Muscle of leg (tissue), 11 donors: ENCODE results near the gene SMURF2. TPM values are rescaled to one million over a fixed set of nuclear protein-coding genes. Genes with fewer than 3 reads are reported as not detected.
A peak's percentile ranks its signal among the peaks of the same experiment; 100 is the strongest.

Experiments
- DNase-seq: peaks from one replicate; pipeline ENCODE4 v3.0.0; 2013
- H3K27ac ChIP-seq: one replicate; pipeline ENCODE4 v1.5.1; 2013; ENCODE audit warnings: mild to moderate bottlenecking, low read length, control low read depth
- H3K27me3 ChIP-seq: one replicate; pipeline ENCODE4 v1.6.1; 2013; ENCODE audit warnings: low read length; ENCODE audit not compliant: control insufficient read depth, insufficient read depth
- H3K36me3 ChIP-seq: one replicate; pipeline ENCODE4 v1.6.1; 2013; ENCODE audit warnings: low read length; ENCODE audit not compliant: control insufficient read depth, insufficient read depth
- H3K4me1 ChIP-seq: one replicate; pipeline ENCODE4 v1.6.1; 2013; ENCODE audit warnings: low read length; ENCODE audit not compliant: control insufficient read depth, insufficient read depth
- H3K4me3 ChIP-seq: one replicate; pipeline ENCODE4 v1.5.1; 2013; ENCODE audit warnings: low read length, control low read depth
- H3K9me3 ChIP-seq: replicated peaks from 2 replicates; pipeline ENCODE4 v1.6.1; 2013; ENCODE audit warnings: low read depth, low read length; ENCODE audit not compliant: control insufficient read depth
- WGBS: methylation state at CpG from one replicate; pipeline ENCODE4 v1.1.5; 2013; ENCODE audit warnings: missing lambda C conversion rate; ENCODE audit not compliant: insufficient coverage; 5-methylcytosine and 5-hydroxymethylcytosine counted together
- polyA plus RNA-seq, 8 donors: library from polyadenylated mRNA; unstranded; fragments of 120-200 nt; gene quantifications; one replicate each; pipeline versions ENCODE4 v1.2.1 to v1.2.3, GENCODE V29; 2013; ENCODE audit warnings: inconsistent platforms in 1 of 8, low replicate concordance in 1 of 8; ENCODE audit not compliant: insufficient read length in 8 of 8, insufficient read depth in 1 of 8
- total RNA-seq: library from RNA; stranded (reverse); fragments of 120-200 nt; gene quantifications from one replicate; pipeline ENCODE4 v1.2.4, GENCODE V29; 2013

The SMURF2 gene
- total and polyA plus RNA-seq, 9 donors = 18.6 to 32.3 (median 24.5) TPM

DNA sequence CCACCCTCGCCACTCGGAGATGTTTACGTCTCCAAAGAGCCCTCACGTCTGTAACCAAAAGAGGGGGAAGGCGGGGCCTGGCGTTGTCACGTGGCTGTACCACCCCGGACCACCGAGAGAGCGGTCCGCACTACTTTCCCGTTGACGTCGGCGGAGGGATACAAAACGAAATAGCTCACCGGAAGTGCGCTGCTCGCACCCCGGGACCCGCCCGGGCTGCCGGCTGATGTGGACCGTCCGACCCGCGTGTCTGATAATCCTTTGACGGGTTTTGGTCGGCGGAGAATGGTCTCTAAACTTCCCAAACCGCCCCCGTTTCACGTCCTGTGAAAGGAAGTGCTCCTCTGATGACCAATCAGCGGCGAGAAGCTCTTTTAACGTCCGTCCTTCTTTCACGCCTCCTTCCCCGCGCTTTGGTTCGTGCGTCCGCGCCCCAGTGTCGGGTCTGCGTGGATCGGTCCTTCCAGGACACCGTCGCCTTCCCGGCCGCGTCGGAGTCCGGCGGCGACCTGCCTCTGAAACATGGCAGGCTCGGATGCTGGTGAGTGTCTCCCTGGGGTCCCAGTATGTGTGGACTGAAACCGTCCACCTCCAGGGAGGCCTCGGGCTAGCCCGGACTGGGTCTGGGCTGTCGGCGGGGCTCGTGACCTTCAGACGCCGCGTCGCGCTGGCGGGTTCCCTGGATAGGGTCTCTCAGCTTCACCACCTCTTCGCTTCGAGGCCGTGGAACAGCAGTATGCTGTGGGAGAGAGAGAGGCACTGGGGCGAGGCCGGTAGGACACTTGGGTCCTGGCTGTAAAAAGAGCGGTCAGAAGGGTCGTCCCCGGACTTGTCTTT, 155.3 kb downstream of the SMURF2 start, which contains the start of gene CEP95:
TSS of gene CEP95 (plus strand) at position 402 of the 837 bp plus-strand sequence. CDS start at position 523, 121 bp downstream.
- peaks cover 3% of the 10 kb centered on the region for H3K27me3 ChIP-seq
- no peaks in the 10 kb centered on the region for H3K9me3 ChIP-seq
- peak; percentile 99 for DNase-seq
- peaks cover 45% of the 10 kb centered on the region for H3K36me3 ChIP-seq
- H3K27ac ChIP-seq = peak within 1 kb of the TSS; percentile 100
- under 1% methylated on average over 76 of the region's 77 CpGs for WGBS
- H3K4me1 ChIP-seq = peaks cover 18% of the 10 kb centered on the region
- peak within 1 kb of the TSS; percentile 100 for H3K4me3 ChIP-seq

GRCh38 chr17:64506201-64506575, 155.9 kb downstream of the SMURF2 start, which contains the start of gene DDX5:
DDX5 (minus strand) TSS chr17:64506289; CDS start chr17:64506119, 170 bp downstream.
- H3K4me1 ChIP-seq = peaks cover 18% of the 10 kb centered on the region
- peak within 1 kb of the TSS; percentile 100 for H3K27ac ChIP-seq
- peaks cover 3% of the 10 kb centered on the region for H3K27me3 ChIP-seq
- peaks cover 51% of the 10 kb centered on the region for H3K36me3 ChIP-seq
- no peaks in the 10 kb centered on the region for H3K9me3 ChIP-seq
- peak; percentile 98 for DNase-seq
- 0% methylated on average over 29 of the region's 31 CpGs for WGBS
- peak within 1 kb of the TSS; percentile 100 for H3K4me3 ChIP-seq

- WGBS = 0% methylated on average over 68 of the region's 76 CpGs
- Histone ChIP-seq H3K9me3 (no peaks in the 10 kb centered on the region), H3K36me3 (peaks cover 54% of the 10 kb centered on the region), H3K4me3 (peak overlapping the region; percentile 100), H3K27me3 (peaks cover 3% of the 10 kb centered on the region), H3K4me1 (peaks cover 18% of the 10 kb centered on the region), H3K27ac (peak overlapping the region; percentile 100)
- peak; percentile 99 for DNase-seq
These were observed 156.5 kb downstream of the SMURF2 start for GRCh38 chr17:64505340-64506200.

DNA sequence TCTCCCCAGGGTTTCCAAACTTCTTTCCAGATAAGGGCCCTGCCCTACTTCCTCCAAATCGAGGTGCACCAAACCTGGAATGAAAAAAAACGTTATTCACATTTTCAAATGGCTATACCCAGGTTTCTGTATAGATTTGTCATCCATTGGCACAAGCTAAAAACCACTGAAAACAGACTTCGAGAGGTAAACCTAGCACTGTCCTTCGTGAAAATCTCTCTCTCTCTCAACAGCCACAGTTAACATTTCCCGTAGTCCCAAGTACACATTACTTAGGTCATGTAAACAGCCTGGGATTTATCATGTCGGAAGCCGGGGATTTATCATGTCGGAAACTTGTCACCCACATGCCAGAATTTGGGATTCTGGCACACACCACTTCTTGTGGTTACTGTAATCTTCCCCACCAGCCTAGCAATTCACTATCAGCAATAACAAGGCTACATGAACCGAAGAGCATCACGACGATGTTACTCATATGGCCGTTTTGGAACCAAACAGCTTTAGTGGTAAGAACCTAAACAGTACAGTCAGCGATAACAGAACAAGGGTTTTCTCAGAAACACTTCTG, 157.3 kb downstream of the SMURF2 start:
- Histone ChIP-seq H3K27ac (peak overlapping the region; percentile 100), H3K9me3 (no peaks in the 10 kb centered on the region), H3K27me3 (peaks cover 3% of the 10 kb centered on the region), H3K4me1 (peaks cover 18% of the 10 kb centered on the region), H3K36me3 (peaks cover 54% of the 10 kb centered on the region), H3K4me3 (peak overlapping the region; percentile 100)
- DNase-seq = no peak
- 0% methylated on average over 11 of the region's 13 CpGs for WGBS

- Histone ChIP-seq H3K4me1 (peaks cover 15% of the 10 kb centered on the region), H3K36me3 (peaks cover 52% of the 10 kb centered on the region), H3K4me3 (peak overlapping the region; percentile 100), H3K27me3 (peaks cover 3% of the 10 kb centered on the region), H3K27ac (peak overlapping the region; percentile 100), H3K9me3 (no peaks in the 10 kb centered on the region)
- 28% methylated on average over 4 of the region's 7 CpGs for WGBS
- DNase-seq = peak; percentile 35
These were observed 158.0 kb downstream of the SMURF2 start for GRCh38 chr17:64503821-64504768.

GRCh38 chr17:64503341-64503740, 158.8 kb downstream of the SMURF2 start:
- DNase-seq = no peak
- Histone ChIP-seq H3K27ac (peak overlapping the region; percentile 38), H3K9me3 (no peaks in the 10 kb centered on the region), H3K27me3 (peaks cover 3% of the 10 kb centered on the region), H3K4me1 (peaks cover 11% of the 10 kb centered on the region), H3K4me3 (no peak overlapping the region), H3K36me3 (peaks cover 54% of the 10 kb centered on the region)
- WGBS = 69% methylated on average over 5 of the region's 5 CpGs

DNA sequence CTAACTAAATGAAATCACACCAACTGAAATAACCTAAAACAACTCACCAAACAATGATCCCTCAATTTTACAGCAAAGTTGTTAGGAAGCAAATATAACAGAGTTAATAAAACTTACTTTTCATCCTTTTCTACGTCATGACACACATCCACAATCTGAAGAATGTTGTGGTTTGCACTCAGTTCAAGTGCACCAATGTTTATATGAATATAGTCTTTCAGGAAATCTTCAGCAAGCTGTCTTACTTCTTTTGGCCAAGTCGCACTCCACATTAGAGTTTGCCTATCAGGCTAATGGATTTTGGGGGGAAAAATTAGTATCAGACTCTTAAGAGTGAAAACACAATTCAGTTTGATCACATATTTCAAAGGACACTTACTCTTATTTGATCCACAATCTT, 159.3 kb downstream of the SMURF2 start:
- Histone ChIP-seq H3K4me3 (no peak overlapping the region), H3K4me1 (peaks cover 11% of the 10 kb centered on the region), H3K36me3 (peaks cover 56% of the 10 kb centered on the region), H3K27ac (peak overlapping the region; percentile 38), H3K27me3 (peaks cover 3% of the 10 kb centered on the region), H3K9me3 (no peaks in the 10 kb centered on the region)
- no CpG with 5 or more reads among the region's 2 CpGs for WGBS
- DNase-seq = no peak

GRCh38 chr17:64502021-64502420, 160.1 kb downstream of the SMURF2 start:
- Histone ChIP-seq H3K36me3 (peaks cover 60% of the 10 kb centered on the region), H3K27ac (no peak overlapping the region), H3K27me3 (peaks cover 3% of the 10 kb centered on the region), H3K4me3 (no peak overlapping the region), H3K4me1 (peaks cover 15% of the 10 kb centered on the region), H3K9me3 (no peaks in the 10 kb centered on the region)
- WGBS = 73% methylated on average over 3 of the region's 3 CpGs
- DNase-seq = no peak
